ENCODE results near the gene RIC8B. TPM values are rescaled to one million over a fixed set of nuclear protein-coding genes. Genes with fewer than 3 reads are reported as not detected.

RIC8B gene
- total and polyA plus RNA-seq, 2 donors, result 5.8 to 10.2 TPM

GRCh38 chr12:106886932-106887331 is 112.5 kb downstream of the RIC8B start:
- Histone ChIP-seq H3K4me1 (ENCODE audit: control insufficient read depth in 2 of 2, insufficient read depth in 2 of 2, low read length in 2 of 2) (no peaks in the 10 kb centered on the region), H3K36me3 (ENCODE audit: control insufficient read depth in 2 of 2, insufficient read depth in 2 of 2, low read length in 1 of 2) (peaks cover 29 to 48% of the 10 kb centered on the region in 2 donors), H3K27ac (ENCODE audit: low read depth in 1 of 2, low read length in 1 of 2) (no peak overlapping the region), H3K4me3 (ENCODE audit: low read length in 2 of 2) (no peak overlapping the region), H3K27me3 (ENCODE audit: control insufficient read depth in 2 of 2, insufficient read depth in 1 of 2, low read length in 1 of 2) (no peaks in the 10 kb centered on the region), H3K9me3 (ENCODE audit: control insufficient read depth in 2 of 2, insufficient read depth in 1 of 2, low read length in 1 of 2) (no peaks in the 10 kb centered on the region)
- DNase-seq (ENCODE audit: low read depth in 6 of 9, low spot score in 9 of 9), result no peak
- WGBS, result 98% methylated on average over 2 of the region's 2 CpGs

DNA sequence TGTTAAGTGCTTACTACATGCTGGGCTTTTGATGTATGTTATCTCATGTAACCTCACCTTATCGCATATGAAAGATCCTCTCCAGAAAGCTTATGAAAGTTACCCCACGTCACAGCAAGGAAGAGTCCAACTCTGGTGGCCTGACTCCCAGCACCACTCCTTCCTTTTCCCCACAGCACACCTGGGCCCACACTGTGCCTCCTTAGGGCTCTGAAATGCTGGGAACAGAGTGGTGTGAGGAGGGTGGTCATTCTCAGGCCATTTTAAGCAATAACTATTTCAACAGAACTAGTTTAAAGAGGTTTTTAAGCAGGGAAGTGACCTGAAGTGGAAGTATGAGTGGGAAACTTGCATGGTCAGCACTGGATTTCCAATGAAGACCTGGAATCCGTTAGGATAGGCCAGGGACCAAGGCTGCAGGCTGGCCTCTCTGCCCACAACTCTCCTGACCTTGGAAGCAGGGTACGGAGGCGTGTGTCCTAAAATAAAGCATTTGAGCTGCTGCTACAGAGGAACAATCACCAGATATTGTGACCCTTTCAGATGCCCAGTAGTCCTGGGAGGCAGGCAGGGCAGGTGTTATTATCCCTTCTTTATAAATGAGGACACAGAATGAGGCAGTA is 114.0 kb downstream of the RIC8B start:
- DNase-seq (ENCODE audit: low read depth in 6 of 9, low spot score in 9 of 9), result no peak
- Histone ChIP-seq H3K4me1 (ENCODE audit: control insufficient read depth in 2 of 2, insufficient read depth in 2 of 2, low read length in 2 of 2) (no peaks in the 10 kb centered on the region), H3K9me3 (ENCODE audit: control insufficient read depth in 2 of 2, insufficient read depth in 1 of 2, low read length in 1 of 2) (no peaks in the 10 kb centered on the region), H3K27ac (ENCODE audit: low read depth in 1 of 2, low read length in 1 of 2) (no peak overlapping the region), H3K36me3 (ENCODE audit: control insufficient read depth in 2 of 2, insufficient read depth in 2 of 2, low read length in 1 of 2) (peaks cover 20 to 33% of the 10 kb centered on the region in 2 donors), H3K4me3 (ENCODE audit: low read length in 2 of 2) (no peak overlapping the region), H3K27me3 (ENCODE audit: control insufficient read depth in 2 of 2, insufficient read depth in 1 of 2, low read length in 1 of 2) (no peaks in the 10 kb centered on the region)
- whole genome bisulfite sequencing, result 98% methylated on average over 5 of the region's 5 CpGs

DNA sequence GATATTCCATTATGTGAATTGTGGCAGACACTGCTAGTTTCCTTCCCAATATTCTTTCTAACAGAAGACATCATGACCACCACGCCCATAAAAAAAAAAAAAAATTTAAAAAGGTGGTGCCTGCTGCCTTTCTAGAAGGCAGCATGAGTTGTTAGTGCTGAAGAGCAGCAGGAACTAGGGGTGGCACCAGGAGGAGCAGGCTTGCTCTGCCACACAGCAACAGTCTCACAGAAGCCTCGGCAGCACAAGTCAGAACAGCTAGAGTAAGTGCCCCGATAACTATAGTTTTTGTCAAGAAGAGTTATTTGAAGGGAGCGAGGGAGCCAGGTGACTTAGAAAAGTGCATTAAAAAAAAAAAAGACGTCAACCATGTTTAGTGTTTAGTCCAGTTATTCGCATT is 114.8 kb downstream of the RIC8B start:
- DNase-seq (ENCODE audit: low read depth in 6 of 9, low spot score in 9 of 9), result no peak
- H3K4me3 ChIP-seq (ENCODE audit: low read length in 2 of 2), result no peak overlapping the region
- WGBS, result 97% methylated on average over 6 of the region's 6 CpGs
- no peaks in the 10 kb centered on the region for H3K9me3 ChIP-seq (ENCODE audit: control insufficient read depth in 2 of 2, insufficient read depth in 1 of 2, low read length in 1 of 2)
- H3K27me3 ChIP-seq (ENCODE audit: control insufficient read depth in 2 of 2, insufficient read depth in 1 of 2, low read length in 1 of 2), result no peaks in the 10 kb centered on the region
- H3K36me3 ChIP-seq (ENCODE audit: control insufficient read depth in 2 of 2, insufficient read depth in 2 of 2, low read length in 1 of 2), result peaks cover 13 to 27% of the 10 kb centered on the region in 2 donors
- H3K4me1 ChIP-seq (ENCODE audit: control insufficient read depth in 2 of 2, insufficient read depth in 2 of 2, low read length in 2 of 2), result no peaks in the 10 kb centered on the region
- no peak overlapping the region for H3K27ac ChIP-seq (ENCODE audit: low read depth in 1 of 2, low read length in 1 of 2)

- Histone ChIP-seq H3K9me3 (ENCODE audit: control insufficient read depth in 2 of 2, insufficient read depth in 1 of 2, low read length in 1 of 2) (no peaks in the 10 kb centered on the region), H3K27ac (ENCODE audit: low read depth in 1 of 2, low read length in 1 of 2) (no peak overlapping the region), H3K36me3 (ENCODE audit: control insufficient read depth in 2 of 2, insufficient read depth in 2 of 2, low read length in 1 of 2) (peaks cover 13 to 22% of the 10 kb centered on the region in 2 donors), H3K4me3 (ENCODE audit: low read length in 2 of 2) (no peak overlapping the region), H3K27me3 (ENCODE audit: control insufficient read depth in 2 of 2, insufficient read depth in 1 of 2, low read length in 1 of 2) (no peaks in the 10 kb centered on the region), H3K4me1 (ENCODE audit: control insufficient read depth in 2 of 2, insufficient read depth in 2 of 2, low read length in 2 of 2) (no peaks in the 10 kb centered on the region)
- WGBS, result 96% methylated on average over 4 of the region's 4 CpGs
- DNase-seq (ENCODE audit: low read depth in 6 of 9, low spot score in 9 of 9), result no peak
Measured at GRCh38 chr12:106889950-106890626, 115.6 kb downstream of the RIC8B start.

DNA sequence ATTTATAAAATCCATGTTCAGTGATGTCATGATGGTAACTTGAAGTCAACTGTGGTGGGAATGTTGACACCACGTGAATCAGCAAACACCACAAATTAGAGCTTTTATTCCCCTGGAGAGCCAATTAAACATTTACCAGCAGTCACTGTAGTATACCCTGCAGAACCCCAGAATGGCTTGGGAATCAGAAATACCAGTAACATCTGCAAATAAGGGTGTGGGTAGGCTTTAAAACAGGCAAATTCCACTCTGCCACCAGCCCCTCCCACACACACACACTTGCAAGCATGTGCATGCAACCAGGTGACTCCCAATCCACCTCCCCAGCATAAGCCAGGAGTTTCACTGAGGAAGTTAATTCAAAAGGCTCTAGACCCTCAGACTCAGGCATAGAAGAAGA is 117.6 kb downstream of the RIC8B start:
- H3K36me3 ChIP-seq (ENCODE audit: control insufficient read depth in 2 of 2, insufficient read depth in 2 of 2, low read length in 1 of 2), result peaks cover 5 to 10% of the 10 kb centered on the region in 2 donors
- WGBS, result 85% methylated on average over 1 of the region's 1 CpG

GRCh38 chr12:106893451-106893850 is 119.0 kb downstream of the RIC8B start:
- no peak overlapping the region for H3K4me3 ChIP-seq (ENCODE audit: low read length in 2 of 2)
- H3K36me3 ChIP-seq (ENCODE audit: control insufficient read depth in 2 of 2, insufficient read depth in 2 of 2, low read length in 1 of 2), result peaks cover 2 to 5% of the 10 kb centered on the region in 2 donors
- DNase-seq (ENCODE audit: low read depth in 6 of 9, low spot score in 9 of 9), result no peak
- WGBS, result 97% methylated on average over 8 of the region's 8 CpGs
- no peak overlapping the region for H3K27ac ChIP-seq (ENCODE audit: low read depth in 1 of 2, low read length in 1 of 2)
- H3K27me3 ChIP-seq (ENCODE audit: control insufficient read depth in 2 of 2, insufficient read depth in 1 of 2, low read length in 1 of 2), result peaks cover 0 to 2% of the 10 kb centered on the region in 2 donors
- no peaks in the 10 kb centered on the region for H3K9me3 ChIP-seq (ENCODE audit: control insufficient read depth in 2 of 2, insufficient read depth in 1 of 2, low read length in 1 of 2)
- no peaks in the 10 kb centered on the region for H3K4me1 ChIP-seq (ENCODE audit: control insufficient read depth in 2 of 2, insufficient read depth in 2 of 2, low read length in 2 of 2)

More for the DNA sequence above, 117.6 kb downstream of the RIC8B start:
- Histone ChIP-seq H3K9me3 (ENCODE audit: control insufficient read depth in 2 of 2, insufficient read depth in 1 of 2, low read length in 1 of 2) (no peaks in the 10 kb centered on the region), H3K4me3 (ENCODE audit: low read length in 2 of 2) (no peak overlapping the region), H3K27ac (ENCODE audit: low read depth in 1 of 2, low read length in 1 of 2) (no peak overlapping the region), H3K27me3 (ENCODE audit: control insufficient read depth in 2 of 2, insufficient read depth in 1 of 2, low read length in 1 of 2) (no peaks in the 10 kb centered on the region), H3K4me1 (ENCODE audit: control insufficient read depth in 2 of 2, insufficient read depth in 2 of 2, low read length in 2 of 2) (no peaks in the 10 kb centered on the region)
- DNase-seq (ENCODE audit: low read depth in 6 of 9, low spot score in 9 of 9), result no peak

- 94% methylated on average over 1 of the region's 1 CpG for WGBS
- H3K27me3 ChIP-seq (ENCODE audit: control insufficient read depth in 2 of 2, insufficient read depth in 1 of 2, low read length in 1 of 2), result peaks cover 0 to 12% of the 10 kb centered on the region in 2 donors
- H3K9me3 ChIP-seq (ENCODE audit: control insufficient read depth in 2 of 2, insufficient read depth in 1 of 2, low read length in 1 of 2), result no peaks in the 10 kb centered on the region
Measured at GRCh38 chr12:106894774-106895173, 120.3 kb downstream of the RIC8B start.

DNA sequence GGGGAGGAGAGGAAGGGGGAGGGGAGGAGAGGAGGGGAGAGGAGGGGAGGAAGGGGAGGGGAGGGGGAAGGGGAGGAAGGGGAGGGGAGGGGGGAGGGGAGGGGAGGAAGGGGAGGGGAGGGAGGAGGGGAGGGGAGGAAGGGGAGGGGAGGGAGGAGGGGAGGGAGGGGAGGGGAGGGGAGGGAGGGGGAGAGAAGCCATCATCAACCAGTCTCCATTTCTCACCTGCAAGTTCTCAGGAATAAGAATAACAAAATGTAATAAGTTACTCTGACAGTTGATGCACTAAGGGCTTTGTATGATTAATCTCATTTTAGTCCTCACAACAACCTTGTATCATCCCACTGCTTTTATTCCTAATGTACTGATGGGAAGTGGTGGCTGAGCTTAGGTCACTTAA is 122.1 kb downstream of the RIC8B start:
- no peaks in the 10 kb centered on the region for H3K36me3 ChIP-seq (ENCODE audit: control insufficient read depth in 2 of 2, insufficient read depth in 2 of 2, low read length in 1 of 2)
- no peak overlapping the region for H3K27ac ChIP-seq (ENCODE audit: low read depth in 1 of 2, low read length in 1 of 2)
- no peak for DNase-seq (ENCODE audit: low read depth in 6 of 9, low spot score in 9 of 9)
- H3K9me3 ChIP-seq (ENCODE audit: control insufficient read depth in 2 of 2, insufficient read depth in 1 of 2, low read length in 1 of 2), result no peaks in the 10 kb centered on the region
- peaks cover 0 to 19% of the 10 kb centered on the region in 2 donors for H3K27me3 ChIP-seq (ENCODE audit: control insufficient read depth in 2 of 2, insufficient read depth in 1 of 2, low read length in 1 of 2)
- no peaks in the 10 kb centered on the region for H3K4me1 ChIP-seq (ENCODE audit: control insufficient read depth in 2 of 2, insufficient read depth in 2 of 2, low read length in 2 of 2)
- H3K4me3 ChIP-seq (ENCODE audit: low read length in 2 of 2), result no peak overlapping the region

More at GRCh38 chr12:106894774-106895173, 120.3 kb downstream of the RIC8B start:
- Histone ChIP-seq H3K27ac (ENCODE audit: low read depth in 1 of 2, low read length in 1 of 2) (no peak overlapping the region), H3K36me3 (ENCODE audit: control insufficient read depth in 2 of 2, insufficient read depth in 2 of 2, low read length in 1 of 2) (peaks cover 0 to 5% of the 10 kb centered on the region in 2 donors), H3K4me1 (ENCODE audit: control insufficient read depth in 2 of 2, insufficient read depth in 2 of 2, low read length in 2 of 2) (no peaks in the 10 kb centered on the region), H3K4me3 (ENCODE audit: low read length in 2 of 2) (no peak overlapping the region)
- DNase-seq (ENCODE audit: low read depth in 6 of 9, low spot score in 9 of 9), result no peak

- WGBS, result 93% methylated on average over 6 of the region's 6 CpGs
- no peak overlapping the region for H3K4me3 ChIP-seq (ENCODE audit: low read length in 2 of 2)
- peaks cover 0 to 23% of the 10 kb centered on the region in 2 donors for H3K27me3 ChIP-seq (ENCODE audit: control insufficient read depth in 2 of 2, insufficient read depth in 1 of 2, low read length in 1 of 2)
- no peak for DNase-seq (ENCODE audit: low read depth in 6 of 9, low spot score in 9 of 9)
- H3K27ac ChIP-seq (ENCODE audit: low read depth in 1 of 2, low read length in 1 of 2), result no peak overlapping the region
- no peaks in the 10 kb centered on the region for H3K4me1 ChIP-seq (ENCODE audit: control insufficient read depth in 2 of 2, insufficient read depth in 2 of 2, low read length in 2 of 2)
- H3K9me3 ChIP-seq (ENCODE audit: control insufficient read depth in 2 of 2, insufficient read depth in 1 of 2, low read length in 1 of 2), result no peaks in the 10 kb centered on the region
- no peaks in the 10 kb centered on the region for H3K36me3 ChIP-seq (ENCODE audit: control insufficient read depth in 2 of 2, insufficient read depth in 2 of 2, low read length in 1 of 2)
Measured at GRCh38 chr12:106897082-106897481, 122.6 kb downstream of the RIC8B start.

All from thymus (tissue), 11 donors.